Left renal cortex interstitium (tissue), 4 donors: ENCODE measurements around the gene RSPH3. TPM values are rescaled to one million over a fixed set of nuclear protein-coding genes. Genes with fewer than 3 reads are reported as not detected.
"Not testable (repeated sequence)": the region's sequence is repeated elsewhere in the genome, so short reads cannot be mapped to it uniquely, and the experiment has no call there.

ENCODE experiments used
- DNase-seq, 4 donors: peaks; one replicate each; pipeline ENCODE4 v3.0.0-alpha.2; 2013; ENCODE audit warnings: low read depth in 4 of 4, low spot score in 2 of 4, missing footprints in 1 of 4
- polyA plus RNA-seq, 4 donors: library from polyadenylated mRNA; unstranded; fragments of 120-200 nt; gene quantifications; one replicate each; pipeline ENCODE4 v1.2.1, GENCODE V29; 2013; ENCODE audit not compliant: insufficient read length in 4 of 4

RSPH3 gene
- polyA plus RNA-seq, 4 donors: 14.5 to 20.3 (median 17.5) TPM

GRCh38 chr6:159030168-159030567 is 30.2 kb upstream of the RSPH3 start:
- no peak for DNase-seq

DNA sequence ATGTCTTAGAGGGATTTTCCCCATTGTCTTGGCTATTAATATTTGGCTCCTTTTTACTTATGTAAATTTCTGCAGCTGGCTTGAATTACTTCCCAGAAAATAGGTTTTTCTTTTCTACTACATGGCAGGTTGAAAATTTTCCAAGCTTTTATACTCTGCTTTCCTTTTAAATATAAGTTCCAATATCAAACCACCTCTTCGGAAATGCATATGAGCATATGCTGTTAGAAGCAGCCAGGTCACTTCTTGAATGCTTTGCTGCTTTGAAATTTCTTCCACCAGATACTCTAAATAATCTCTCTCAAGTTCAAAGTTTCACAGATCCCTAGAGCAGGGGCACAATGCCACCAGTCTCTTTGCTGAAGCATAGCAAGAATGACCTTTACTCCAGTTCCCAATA is 25.2 kb upstream of the RSPH3 start:
- not testable (repeated sequence) for DNase-seq

DNA sequence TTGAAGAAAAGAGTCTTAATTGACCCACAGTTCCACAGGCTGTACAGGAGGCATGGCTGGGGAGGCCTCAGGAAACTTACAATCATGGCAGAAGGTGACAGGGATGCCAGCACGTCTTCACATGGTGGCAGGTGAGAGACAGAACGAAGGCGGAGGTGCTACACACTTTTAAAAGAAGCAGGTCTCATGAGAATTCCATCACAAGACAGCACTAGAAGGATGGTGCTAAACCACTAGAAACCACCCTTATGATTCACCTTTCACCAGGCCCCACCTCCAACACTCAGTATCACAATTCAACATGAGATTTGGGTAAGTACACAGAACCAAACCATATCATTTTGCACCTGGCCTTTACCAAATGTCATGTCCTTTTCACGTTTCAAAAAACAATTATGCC is 23.9 kb upstream of the RSPH3 start:
- no peak for DNase-seq

DNA sequence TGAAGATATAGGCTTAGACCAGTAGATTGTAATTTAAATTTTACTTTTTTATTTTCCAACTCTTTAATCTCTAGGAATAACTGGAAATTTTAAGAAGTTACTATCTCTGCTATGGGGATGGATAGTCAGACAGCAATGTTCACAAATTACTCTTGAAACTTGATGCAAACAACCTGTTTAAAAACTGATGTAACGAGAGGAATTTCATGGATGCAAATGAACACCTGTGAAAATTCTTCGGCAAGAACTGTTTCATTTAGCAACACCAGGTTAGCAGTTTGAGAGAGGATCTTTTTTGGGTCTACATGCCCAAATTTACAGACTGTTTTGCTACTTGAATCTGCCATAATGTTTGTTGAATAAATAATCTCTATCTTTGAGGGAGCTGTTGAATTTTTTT is 20.0 kb upstream of the RSPH3 start:
- no peak for DNase-seq

DNA sequence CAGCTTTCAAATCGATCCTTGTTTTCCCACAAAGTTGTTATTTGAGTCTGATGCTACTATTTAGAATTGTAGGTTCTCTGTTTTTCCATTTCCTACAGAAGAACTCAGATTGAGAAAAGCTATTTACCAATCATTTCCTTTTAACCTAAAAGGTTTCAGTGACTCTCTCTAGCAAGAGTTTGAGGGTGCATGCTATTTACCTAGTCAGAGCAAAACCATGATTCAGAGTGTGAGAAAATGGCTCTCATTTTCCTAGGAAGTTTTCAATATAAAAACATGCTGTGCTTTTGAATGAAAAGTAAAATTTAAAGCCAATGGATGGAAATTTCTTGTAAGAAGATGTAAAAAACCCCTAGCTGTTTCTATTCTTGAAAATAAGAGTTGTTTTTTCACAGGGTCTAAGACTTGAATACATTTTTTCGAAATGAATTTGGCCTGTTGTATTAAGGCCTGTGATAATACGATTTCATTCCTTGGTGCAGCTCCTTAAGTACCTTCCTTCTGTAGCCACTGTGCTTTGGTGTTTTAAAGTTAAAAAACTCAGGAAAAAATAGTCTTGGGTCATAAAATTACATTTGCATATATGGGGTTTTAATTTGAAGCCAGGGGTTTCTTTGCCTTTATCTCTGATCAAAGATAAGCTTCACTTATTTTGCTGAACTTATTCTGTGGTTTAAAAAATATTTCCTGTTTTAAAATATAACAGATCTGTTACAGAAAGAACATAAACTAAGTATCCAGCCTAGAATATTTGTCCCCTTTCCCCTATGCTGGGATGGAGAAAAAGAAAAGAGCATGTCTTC is 18.0 kb upstream of the RSPH3 start:
- DNase-seq: no peak

GRCh38 chr6:159014406-159014805 is 14.4 kb upstream of the RSPH3 start:
- DNase-seq: no peak

DNA sequence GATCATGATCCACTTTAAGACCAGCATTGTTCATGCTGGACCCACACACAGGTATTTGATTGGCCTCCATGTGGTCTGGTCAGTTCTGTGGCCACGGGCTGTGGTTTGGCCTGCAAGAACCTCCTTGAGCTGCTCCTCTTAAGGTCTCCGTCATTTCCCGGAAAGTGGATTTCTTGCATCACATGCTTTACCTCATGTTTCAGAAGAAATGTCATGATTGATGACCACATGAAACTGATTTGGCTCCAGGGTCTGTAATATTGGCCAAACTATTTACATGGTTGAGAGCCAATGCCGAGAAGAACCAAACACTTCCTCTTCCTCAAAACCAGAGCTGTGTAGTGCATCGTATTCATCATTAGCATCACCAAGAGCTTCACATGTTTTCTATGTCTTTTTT is 13.2 kb upstream of the RSPH3 start:
- no peak for DNase-seq

DNA sequence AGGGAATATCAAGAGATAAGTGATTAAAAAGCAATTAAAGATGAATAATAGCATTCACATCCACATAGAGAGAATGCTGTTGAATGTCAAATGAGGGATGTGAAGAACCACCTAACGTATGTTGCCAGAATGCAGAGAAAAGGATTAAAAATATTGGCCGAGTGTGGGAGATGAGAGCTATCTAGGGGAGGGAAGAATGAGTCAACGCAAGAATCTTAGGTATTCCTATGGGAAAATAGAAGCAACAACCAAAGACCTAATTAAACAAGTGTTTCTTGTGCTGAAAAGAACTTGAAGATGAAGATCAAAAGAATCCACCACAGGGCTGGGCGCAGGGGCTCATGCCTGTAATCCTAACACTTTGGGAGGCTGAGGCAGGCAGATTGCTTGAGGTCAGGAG is 12.2 kb upstream of the RSPH3 start:
- DNase-seq: no peak

- DNase-seq: not testable (repeated sequence)
Measured at GRCh38 chr6:159010037-159010612, 10.1 kb upstream of the RSPH3 start.

DNA sequence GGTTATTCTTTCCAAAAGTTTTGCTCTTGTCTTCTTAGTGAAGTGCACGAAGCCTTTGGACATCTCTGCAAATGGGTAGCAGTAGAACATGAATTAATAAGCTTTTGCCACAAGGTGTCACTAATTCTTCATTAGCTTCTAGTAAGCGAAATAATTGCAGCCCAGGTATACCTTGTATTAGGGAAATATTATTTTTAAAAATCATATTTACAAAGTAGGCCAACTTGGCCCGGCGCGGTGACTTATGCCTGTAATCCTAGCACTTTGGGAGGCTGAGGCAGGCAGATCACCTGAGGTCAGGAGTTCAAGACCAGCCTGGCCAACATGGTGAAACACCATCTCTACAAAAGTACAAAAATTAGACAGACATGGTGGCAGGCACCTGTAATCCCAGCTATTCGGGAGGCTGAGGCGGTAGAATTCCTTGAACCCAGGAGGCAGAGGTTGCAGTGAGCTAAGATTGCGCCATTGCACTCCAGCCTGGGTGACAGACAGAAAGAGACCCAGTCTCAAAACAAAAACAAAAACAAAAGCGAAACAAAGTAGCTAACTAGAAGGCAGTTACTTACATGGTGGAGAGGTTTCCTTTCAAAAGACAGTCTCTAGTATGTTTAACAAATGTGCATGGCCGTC is 8.8 kb upstream of the RSPH3 start:
- DNase-seq: no peak

DNA sequence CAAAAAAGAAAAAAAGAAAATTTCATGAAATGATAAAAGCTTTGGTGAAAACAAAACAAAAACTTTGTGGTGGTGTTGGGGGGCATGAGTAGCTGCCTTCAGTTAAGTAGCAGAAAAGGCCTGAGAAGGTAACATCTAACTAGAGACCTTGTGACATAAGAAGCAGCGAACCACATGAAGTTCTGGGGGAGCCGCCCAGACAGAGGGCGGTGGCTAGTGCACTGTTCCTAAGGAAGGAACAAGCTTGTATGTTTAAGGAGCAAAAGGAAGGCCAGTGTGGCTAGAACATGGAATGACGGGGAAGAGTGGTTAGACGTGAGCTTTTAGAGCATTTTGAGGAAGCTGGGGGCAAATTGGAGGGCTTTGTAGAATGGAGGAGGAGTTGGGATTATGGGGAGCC is 7.5 kb upstream of the RSPH3 start:
- no peak for DNase-seq

DNA sequence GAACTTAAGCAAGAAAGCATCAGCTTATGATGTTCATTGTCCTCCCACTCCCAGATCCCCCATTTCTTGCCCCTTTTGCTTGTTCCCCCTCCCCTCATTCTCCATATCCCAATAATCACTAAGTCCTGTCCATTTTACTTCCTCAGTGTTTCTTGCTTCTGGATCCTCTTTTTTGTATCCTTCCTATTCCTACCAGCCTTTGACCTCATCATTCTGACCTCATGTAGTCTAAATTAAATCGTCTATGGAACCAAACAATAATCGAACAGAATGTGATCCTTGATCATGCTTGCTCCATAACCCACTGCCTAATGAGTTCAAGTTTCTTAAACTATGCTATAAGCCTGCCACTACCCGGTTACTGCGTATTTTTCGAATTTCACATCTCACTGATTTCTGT is 5.4 kb upstream of the RSPH3 start:
- DNase-seq: no peak

DNA sequence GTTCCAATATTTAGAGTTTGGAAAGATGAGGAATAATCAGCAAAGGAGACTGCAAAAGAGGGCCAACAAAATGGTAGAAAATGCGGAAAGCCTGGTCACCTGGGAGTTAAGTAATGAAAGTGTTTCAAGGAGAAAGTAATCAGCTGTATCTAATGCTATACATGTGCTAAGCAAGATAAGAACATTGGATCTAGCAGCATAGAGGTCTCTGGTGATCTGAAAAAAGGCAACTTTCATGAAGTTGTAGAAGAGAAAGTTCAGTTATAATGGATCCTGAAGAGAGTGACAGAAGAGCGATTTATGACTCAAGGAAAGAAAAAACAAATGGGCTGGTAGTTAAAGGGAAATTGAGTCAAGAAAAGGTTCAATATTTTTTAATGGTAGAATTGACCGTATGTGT is 4.6 kb upstream of the RSPH3 start:
- no peak for DNase-seq

DNA sequence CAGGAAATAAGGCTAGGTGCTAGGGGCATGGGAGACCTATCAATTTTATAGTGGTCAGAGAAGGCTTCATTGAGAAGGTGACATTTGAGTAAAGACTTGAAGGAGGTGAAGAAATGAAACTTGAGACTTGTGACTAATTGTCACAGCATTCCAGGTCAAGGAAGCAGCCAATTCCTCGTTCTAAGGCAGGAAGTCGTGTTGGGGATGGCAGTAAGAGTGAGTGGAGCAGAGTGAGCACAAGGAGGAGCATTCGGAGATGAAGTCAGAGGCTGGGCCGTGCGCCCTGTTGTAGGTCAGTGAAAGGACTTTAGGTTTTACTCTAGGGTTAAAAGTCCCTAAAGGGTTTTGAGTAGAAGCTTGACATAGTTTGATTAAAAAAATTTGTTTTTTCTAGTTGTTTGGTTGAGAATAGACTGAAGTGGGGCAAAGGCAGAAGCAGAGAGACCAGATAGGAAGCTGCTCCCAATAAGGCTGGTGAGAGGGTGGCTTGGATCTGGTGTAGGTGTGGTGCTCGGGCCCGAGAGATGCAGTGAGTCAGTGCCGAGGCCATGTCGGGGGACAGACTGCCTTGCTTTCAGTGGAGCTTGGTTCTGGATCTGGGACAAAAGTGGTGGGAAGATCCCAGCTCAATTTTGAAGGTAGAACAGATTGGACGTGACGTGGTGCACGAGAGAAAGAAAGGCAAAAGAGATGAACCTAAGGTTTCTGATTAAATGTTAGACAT is 2.6 kb upstream of the RSPH3 start:
- DNase-seq: no peak

GRCh38 chr6:158999154-158999665 is 792 bp downstream of the RSPH3 start:
- DNase-seq: peak in 1 of 4 donors; percentile 13

DNA sequence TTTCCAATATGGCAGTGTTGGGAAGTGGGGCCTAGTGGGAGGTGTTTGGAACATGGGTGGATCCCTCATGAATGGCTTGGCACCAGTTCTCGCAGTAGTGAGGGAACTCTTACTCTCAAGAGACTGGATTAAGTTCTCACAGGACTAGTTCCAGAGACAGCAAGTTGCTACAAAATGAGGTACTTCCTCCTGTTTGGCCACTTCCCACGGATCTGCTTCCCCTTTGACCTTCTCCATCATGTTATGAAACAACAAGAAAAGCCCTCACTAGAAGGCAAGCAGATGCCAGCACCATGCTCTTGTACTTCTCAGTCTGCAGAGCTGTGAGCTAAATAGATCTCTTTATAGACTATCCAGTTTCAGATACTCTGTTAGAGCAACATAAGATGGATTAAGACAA is 3.1 kb downstream of the RSPH3 start:
- no peak for DNase-seq

DNA sequence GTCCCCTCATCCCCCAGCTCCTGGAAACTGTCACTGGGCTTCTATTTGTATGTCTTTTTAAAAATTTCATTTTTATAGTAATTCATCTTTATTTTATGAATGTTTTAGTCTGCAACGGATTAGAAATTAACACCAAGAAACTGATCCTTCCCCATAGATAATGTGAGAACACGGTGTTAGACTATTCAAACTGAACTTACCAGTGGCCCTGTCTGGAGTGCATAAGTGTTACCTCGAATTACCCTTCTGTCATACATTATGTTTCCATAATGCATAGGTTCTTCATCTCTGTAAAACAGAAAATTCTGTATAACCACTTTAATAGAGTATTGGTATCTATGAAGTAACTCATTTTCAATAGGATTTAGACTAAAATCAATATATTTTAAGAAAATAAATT is 6.4 kb downstream of the RSPH3 start:
- DNase-seq: no peak

- no peak for DNase-seq
Measured at GRCh38 chr6:158991017-158991723, 8.8 kb downstream of the RSPH3 start.

- not testable (repeated sequence) for DNase-seq
Measured at GRCh38 chr6:158989711-158990110, 10.3 kb downstream of the RSPH3 start.

- DNase-seq: no peak
Measured at GRCh38 chr6:158988477-158988876, 11.5 kb downstream of the RSPH3 start.

DNA sequence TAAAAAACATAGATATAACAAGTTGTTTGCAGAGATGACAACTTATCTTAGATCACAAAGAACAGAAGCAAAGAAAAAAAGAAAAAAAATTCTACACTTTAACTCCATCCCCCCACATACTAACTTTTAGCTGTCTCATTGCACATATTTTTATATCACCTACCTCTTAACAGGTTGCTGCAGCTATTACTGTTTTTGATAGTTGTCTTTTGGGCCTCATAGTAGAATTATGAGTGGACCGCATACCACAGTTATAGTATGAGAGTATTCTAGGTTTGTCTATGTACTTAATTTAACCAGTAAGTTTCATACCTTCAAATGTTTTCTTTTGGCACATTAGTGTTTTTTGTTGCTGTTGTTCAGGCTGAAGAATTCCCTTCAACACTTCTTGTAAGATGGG is 12.3 kb downstream of the RSPH3 start:
- no peak for DNase-seq
